SU-DHL-6 (cell line): ENCODE measurements around the gene IGSF21.

Experiments used
- CTCF ChIP-seq: fragments of 200-600 bp; sonication (generic); IDR thresholded peaks from one replicate; pipeline ENCODE4 v1.5.1; 2017; ENCODE audit warnings: antibody characterized with exemption, mild to moderate bottlenecking, low read length, moderate library complexity; ENCODE audit not compliant: insufficient read depth, poor library complexity, severe bottlenecking
- EZH2phosphoT487 ChIP-seq: fragments of 200-600 bp; sonication (generic), shearing (Covaris generic); conservative IDR thresholded peaks from 2 replicates; pipeline ENCODE4 v1.6.1; 2018; ENCODE audit warnings: mild to moderate bottlenecking, antibody characterized with exemption, low read length, moderate library complexity, mixed read lengths

- TF ChIP-seq CTCF (no peak), EZH2phosphoT487 (no peak)
Measured at GRCh38 chr1:18352636-18353265, 245.2 kb downstream of the IGSF21 start.
